HFFc6 (cell line): Measurements from ENCODE around the gene SAXO1. TPM values are rescaled to one million over a fixed set of nuclear protein-coding genes. Genes with fewer than 3 reads are reported as not detected.

Source experiments
- DNase-seq: peaks from one replicate; pipeline ENCODE4 v3.0.0-alpha.2; 2018
- H3K27ac Mint-ChIP-seq: 2 replicates; pipeline ENCODE4 v1.8.0; 2020; ENCODE audit warnings: mild to moderate bottlenecking, mixed read lengths
- H3K27me3 Mint-ChIP-seq: 2 replicates; pipeline ENCODE4 v1.8.0; 2021; ENCODE audit warnings: mild to moderate bottlenecking, moderate library complexity, mixed read lengths; ENCODE audit not compliant: insufficient read depth
- H3K36me3 Mint-ChIP-seq: 2 replicates; pipeline ENCODE4 v1.8.0; 2021; ENCODE audit warnings: low read depth, mixed read lengths
- H3K4me1 Mint-ChIP-seq: 2 replicates; pipeline ENCODE4 v1.8.0; 2020; ENCODE audit warnings: low read depth, mixed read lengths
- H3K4me3 Mint-ChIP-seq: 2 replicates; pipeline ENCODE4 v1.8.0; 2020; ENCODE audit warnings: mild to moderate bottlenecking, moderate library complexity, mixed read lengths
- H3K9me3 Mint-ChIP-seq: 2 replicates; pipeline ENCODE4 v1.8.0; 2020; ENCODE audit warnings: mild to moderate bottlenecking, mixed read lengths
- total RNA-seq, 6 experiments: library from RNA; stranded (reverse); fragmentation: NEBNext Ultra II Directional; extraction: Animal tissue kit (Norgen Biotek cat#: 25700); gene quantifications; 2 replicates in 1 of 6; 3 replicates in 5 of 6; pipeline ENCODE4 v1.2.3, GENCODE V29; 2021
- TF ChIP-seq, protein P1 (sequence below): fragments of 200-600 bp; sonication (generic); IDR thresholded peaks from 2 replicates; pipeline ENCODE4 v1.5.0; 2021; ENCODE audit warnings: antibody characterized with exemption, mild to moderate bottlenecking

The SAXO1 gene
- total RNA-seq, 6 experiments from 2014 or later: not detected

DNA sequence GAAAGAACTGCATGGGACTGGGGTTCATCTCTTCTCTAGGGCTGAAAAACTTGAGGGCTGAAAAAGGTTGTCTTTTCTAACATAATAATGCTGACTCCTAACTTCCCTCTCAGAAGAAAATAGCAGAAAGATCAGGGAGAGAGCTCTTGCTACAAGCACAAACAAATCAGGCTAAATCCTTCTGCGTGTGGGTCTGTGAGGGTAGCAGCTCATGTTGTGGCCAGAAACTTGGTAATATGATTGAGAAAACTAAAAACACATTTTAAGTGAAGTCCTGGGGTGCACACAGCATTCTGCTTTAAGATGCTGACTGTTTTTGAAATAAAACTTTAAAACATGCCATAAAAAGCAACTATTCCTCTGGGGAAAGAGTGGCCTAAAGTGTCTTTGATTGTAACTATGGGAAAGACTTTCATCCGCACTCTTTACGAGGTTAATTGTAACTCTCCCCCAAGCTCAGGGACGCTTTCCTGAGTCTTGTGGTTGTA is 56.7 kb downstream of the SAXO1 start:
- no peak for DNase-seq
- Mint-ChIP-seq H3K4me1 (peaks cover 40% of the 10 kb centered on the region), H3K27me3 (peaks cover 19% of the 10 kb centered on the region), H3K9me3 (no peaks in the 10 kb centered on the region), H3K4me3 (peak overlapping the region; percentile 82), H3K27ac (peak overlapping the region; percentile 42), H3K36me3 (no peaks in the 10 kb centered on the region)
- TF ChIP-seq, protein P1, sequence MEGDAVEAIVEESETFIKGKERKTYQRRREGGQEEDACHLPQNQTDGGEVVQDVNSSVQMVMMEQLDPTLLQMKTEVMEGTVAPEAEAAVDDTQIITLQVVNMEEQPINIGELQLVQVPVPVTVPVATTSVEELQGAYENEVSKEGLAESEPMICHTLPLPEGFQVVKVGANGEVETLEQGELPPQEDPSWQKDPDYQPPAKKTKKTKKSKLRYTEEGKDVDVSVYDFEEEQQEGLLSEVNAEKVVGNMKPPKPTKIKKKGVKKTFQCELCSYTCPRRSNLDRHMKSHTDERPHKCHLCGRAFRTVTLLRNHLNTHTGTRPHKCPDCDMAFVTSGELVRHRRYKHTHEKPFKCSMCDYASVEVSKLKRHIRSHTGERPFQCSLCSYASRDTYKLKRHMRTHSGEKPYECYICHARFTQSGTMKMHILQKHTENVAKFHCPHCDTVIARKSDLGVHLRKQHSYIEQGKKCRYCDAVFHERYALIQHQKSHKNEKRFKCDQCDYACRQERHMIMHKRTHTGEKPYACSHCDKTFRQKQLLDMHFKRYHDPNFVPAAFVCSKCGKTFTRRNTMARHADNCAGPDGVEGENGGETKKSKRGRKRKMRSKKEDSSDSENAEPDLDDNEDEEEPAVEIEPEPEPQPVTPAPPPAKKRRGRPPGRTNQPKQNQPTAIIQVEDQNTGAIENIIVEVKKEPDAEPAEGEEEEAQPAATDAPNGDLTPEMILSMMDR: no peak

DNA sequence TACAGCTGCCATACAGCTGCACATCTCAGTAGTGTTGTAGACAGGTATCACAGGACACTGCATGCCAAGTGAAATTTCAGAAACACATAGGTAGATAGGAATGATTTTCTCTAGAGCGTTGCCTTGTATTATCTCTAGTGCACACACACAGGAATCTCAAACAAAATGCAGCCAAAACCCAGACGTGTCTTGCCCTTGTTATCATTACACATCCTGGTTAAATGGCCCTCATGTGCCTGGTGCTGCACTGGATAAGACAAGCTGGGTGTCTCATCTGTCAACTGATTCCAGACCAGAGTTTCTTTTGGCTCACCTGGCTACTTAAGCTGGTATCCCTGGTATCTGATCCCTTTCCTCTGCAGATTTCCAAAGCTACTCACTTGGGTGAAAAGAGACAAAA is 59.7 kb downstream of the SAXO1 start:
- H3K27ac Mint-ChIP-seq: no peak overlapping the region
- TF ChIP-seq, protein P1: no peak
- H3K27me3 Mint-ChIP-seq: peaks cover 28% of the 10 kb centered on the region
- no peak for DNase-seq
- no peaks in the 10 kb centered on the region for H3K9me3 Mint-ChIP-seq
- no peak overlapping the region for H3K4me3 Mint-ChIP-seq
- no peaks in the 10 kb centered on the region for H3K36me3 Mint-ChIP-seq
- H3K4me1 Mint-ChIP-seq: peaks cover 18% of the 10 kb centered on the region

DNA sequence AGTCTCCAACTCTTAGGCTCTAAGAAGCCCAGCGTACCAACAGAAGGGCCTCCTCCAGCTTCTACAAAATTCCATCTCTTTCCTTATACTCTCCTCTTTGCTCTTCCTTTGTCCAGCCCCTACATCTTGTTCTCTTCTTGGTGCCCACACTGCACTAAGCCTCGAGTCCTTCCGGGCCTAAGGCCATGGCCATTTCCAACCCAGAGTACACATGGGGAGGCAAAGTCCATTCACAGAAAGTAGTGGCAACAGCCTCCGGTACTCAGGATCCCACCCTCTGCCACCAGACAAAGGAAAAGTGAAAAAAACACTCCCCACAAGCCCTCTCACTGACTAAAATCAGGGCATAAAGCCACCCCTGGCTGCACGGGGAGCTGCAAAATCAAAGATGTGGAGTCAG is 60.3 kb downstream of the SAXO1 start:
- Mint-ChIP-seq H3K9me3 (no peaks in the 10 kb centered on the region), H3K4me1 (peaks cover 18% of the 10 kb centered on the region), H3K27me3 (peaks cover 32% of the 10 kb centered on the region), H3K4me3 (no peak overlapping the region), H3K27ac (no peak overlapping the region), H3K36me3 (no peaks in the 10 kb centered on the region)
- no peak for DNase-seq
- TF ChIP-seq, protein P1: no peak

DNA sequence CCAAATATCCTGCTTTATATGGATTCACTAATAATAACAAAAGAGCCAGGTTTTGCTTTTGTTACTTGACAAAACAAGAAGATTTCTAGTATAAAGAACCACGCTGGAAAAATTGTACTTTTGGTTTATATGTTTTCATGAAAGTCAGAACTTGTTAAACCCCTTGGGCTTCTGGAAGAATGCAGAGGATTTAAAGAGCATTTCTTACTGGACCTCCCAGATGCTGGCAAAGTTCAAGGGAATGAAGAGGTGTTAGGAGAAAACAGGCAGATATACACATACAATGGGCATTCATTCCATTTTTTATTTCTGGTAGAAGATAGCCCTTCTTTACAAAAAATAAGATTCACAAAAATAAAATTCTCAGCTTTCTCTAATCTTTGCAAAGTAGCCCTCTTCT is 61.1 kb downstream of the SAXO1 start:
- no peak overlapping the region for H3K4me3 Mint-ChIP-seq
- TF ChIP-seq, protein P1: no peak
- H3K27ac Mint-ChIP-seq: no peak overlapping the region
- H3K9me3 Mint-ChIP-seq: no peaks in the 10 kb centered on the region
- H3K36me3 Mint-ChIP-seq: no peaks in the 10 kb centered on the region
- peaks cover 11% of the 10 kb centered on the region for H3K4me1 Mint-ChIP-seq
- no peak for DNase-seq
- peaks cover 34% of the 10 kb centered on the region for H3K27me3 Mint-ChIP-seq

DNA sequence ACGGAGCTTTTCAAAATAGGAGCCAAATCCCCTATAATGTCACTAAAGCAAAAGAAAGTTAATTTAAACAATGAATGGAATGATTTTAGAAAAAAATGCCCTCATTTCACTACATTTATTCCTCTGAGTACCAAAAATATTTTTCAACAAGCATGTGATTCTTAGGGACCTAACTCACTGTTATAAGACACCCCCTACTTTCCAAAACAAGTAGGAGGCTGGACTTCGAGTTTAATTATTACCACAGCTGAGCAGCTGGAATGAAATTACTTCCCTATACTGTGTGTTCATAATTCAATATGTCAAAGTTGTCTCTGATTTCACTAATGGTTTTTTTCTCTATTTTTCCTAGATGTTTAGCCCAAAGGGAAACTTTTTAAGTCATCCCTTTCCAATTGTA is 61.6 kb downstream of the SAXO1 start:
- Mint-ChIP-seq H3K4me3 (no peak overlapping the region), H3K9me3 (no peaks in the 10 kb centered on the region), H3K27ac (no peak overlapping the region), H3K4me1 (peaks cover 6% of the 10 kb centered on the region), H3K36me3 (no peaks in the 10 kb centered on the region), H3K27me3 (peaks cover 39% of the 10 kb centered on the region)
- no peak for DNase-seq
- TF ChIP-seq, protein P1: no peak

DNA sequence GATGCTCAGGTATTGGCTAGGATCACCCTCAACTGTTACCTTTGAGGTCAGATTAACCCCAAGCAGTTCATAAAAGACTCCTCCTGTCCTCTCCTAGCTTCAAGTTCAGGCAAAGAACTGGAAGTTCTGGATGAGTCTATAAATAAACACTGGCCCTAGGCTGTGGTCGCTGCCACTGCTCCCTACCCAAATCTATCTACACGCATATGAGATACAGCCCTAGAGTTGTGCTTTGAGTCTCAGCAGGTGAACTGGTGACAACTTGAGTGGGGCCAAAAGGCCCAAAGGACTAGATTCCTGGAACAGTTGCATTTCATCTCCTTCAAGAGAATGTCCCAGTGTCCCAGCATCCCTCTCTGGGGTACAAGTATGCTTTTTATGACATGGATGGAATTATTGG is 62.6 kb downstream of the SAXO1 start:
- DNase-seq: no peak
- H3K4me1 Mint-ChIP-seq: no peaks in the 10 kb centered on the region
- H3K27ac Mint-ChIP-seq: no peak overlapping the region
- no peaks in the 10 kb centered on the region for H3K36me3 Mint-ChIP-seq
- TF ChIP-seq, protein P1: no peak
- no peaks in the 10 kb centered on the region for H3K9me3 Mint-ChIP-seq
- no peak overlapping the region for H3K4me3 Mint-ChIP-seq
- H3K27me3 Mint-ChIP-seq: peaks cover 49% of the 10 kb centered on the region
